GM06990 (cell line): ENCODE measurements around the gene SLC25A47.

Source experiments
- DNase-seq: peaks from one replicate; pipeline ENCODE4 v3.0.0-alpha.2; 2011; ENCODE audit not compliant: insufficient read length; ENCODE audit errors: extremely low read depth
- H3K27me3 ChIP-seq: replicated peaks from 2 replicates; pipeline ENCODE4 v1.6.0; 2011; ENCODE audit warnings: low read length; ENCODE audit not compliant: control insufficient read depth, insufficient read depth
- H3K36me3 ChIP-seq: 2 replicates; pipeline ENCODE4 v1.5.1; 2011; ENCODE audit warnings: low read length; ENCODE audit not compliant: control insufficient read depth, insufficient read depth
- H3K4me3 ChIP-seq: replicated peaks from 2 replicates; pipeline ENCODE4 v1.5.1; 2011; ENCODE audit warnings: low read depth, mild to moderate bottlenecking, control low read depth, low read length
- TF ChIP-seq, protein P1 (sequence below): IDR thresholded peaks from 2 replicates; pipeline ENCODE4 v1.5.1; 2011; ENCODE audit warnings: low read length, control low read depth, mild to moderate bottlenecking, inconsistent platforms; ENCODE audit not compliant: insufficient read depth, poor library complexity, severe bottlenecking

The SLC25A47 gene

DNA sequence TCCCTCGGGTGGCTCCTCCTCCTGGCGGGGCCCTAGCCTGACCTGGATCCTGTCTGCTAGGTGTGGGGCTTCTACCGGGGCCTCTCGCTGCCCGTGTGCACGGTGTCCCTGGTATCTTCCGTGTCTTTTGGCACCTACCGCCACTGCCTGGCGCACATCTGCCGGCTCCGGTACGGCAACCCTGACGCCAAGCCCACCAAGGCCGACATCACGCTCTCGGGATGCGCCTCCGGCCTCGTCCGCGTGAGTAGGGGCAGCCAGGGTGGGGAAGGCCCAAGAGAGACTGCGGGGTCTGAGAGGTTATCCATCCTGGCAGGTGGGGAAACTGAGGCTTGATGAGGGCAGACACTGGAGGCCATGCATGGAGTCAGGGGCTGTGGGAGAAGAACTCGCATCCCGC is 4.0 kb downstream of the SLC25A47 start:
- no peak overlapping the region for H3K4me3 ChIP-seq
- peaks cover 2% of the 10 kb centered on the region; the same call in 1 of the 2 replicates for H3K36me3 ChIP-seq
- DNase-seq = no peak
- TF ChIP-seq, protein P1, sequence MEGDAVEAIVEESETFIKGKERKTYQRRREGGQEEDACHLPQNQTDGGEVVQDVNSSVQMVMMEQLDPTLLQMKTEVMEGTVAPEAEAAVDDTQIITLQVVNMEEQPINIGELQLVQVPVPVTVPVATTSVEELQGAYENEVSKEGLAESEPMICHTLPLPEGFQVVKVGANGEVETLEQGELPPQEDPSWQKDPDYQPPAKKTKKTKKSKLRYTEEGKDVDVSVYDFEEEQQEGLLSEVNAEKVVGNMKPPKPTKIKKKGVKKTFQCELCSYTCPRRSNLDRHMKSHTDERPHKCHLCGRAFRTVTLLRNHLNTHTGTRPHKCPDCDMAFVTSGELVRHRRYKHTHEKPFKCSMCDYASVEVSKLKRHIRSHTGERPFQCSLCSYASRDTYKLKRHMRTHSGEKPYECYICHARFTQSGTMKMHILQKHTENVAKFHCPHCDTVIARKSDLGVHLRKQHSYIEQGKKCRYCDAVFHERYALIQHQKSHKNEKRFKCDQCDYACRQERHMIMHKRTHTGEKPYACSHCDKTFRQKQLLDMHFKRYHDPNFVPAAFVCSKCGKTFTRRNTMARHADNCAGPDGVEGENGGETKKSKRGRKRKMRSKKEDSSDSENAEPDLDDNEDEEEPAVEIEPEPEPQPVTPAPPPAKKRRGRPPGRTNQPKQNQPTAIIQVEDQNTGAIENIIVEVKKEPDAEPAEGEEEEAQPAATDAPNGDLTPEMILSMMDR = no peak
- no peaks in the 10 kb centered on the region; the same call in 1 of the 2 replicates for H3K27me3 ChIP-seq

DNA sequence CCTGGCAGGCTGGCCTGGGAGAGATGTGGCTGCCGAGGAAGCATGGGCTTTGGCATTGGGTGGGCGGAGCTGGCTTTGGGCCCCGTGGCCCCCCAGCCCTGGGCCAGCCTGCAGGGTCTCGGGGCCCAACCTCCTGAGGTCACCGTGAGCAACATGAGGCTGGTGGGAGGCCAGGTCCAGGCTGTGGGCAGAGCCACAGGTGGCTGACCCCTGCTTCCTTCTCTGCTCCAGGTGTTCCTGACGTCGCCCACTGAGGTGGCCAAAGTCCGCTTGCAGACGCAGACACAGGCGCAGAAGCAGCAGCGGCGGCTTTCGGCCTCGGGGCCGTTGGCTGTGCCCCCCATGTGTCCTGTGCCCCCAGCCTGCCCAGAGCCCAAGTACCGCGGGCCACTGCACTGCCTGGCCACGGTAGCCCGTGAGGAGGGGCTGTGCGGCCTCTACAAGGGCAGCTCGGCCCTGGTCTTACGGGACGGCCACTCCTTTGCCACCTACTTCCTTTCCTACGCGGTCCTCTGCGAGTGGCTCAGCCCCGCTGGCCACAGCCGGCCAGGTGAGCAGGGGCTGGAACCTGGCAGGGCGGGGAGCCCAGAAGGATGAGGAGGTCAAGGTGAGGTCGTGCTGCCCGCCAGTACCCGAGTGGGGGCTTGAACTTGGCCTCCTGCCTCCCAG is 5.5 kb downstream of the SLC25A47 start:
- Histone ChIP-seq H3K27me3 (no peaks in the 10 kb centered on the region; the same call in 1 of the 2 replicates), H3K36me3 (peaks cover 8% of the 10 kb centered on the region), H3K4me3 (no peak overlapping the region)
- TF ChIP-seq, protein P1 = no peak
- DNase-seq = no peak

DNA sequence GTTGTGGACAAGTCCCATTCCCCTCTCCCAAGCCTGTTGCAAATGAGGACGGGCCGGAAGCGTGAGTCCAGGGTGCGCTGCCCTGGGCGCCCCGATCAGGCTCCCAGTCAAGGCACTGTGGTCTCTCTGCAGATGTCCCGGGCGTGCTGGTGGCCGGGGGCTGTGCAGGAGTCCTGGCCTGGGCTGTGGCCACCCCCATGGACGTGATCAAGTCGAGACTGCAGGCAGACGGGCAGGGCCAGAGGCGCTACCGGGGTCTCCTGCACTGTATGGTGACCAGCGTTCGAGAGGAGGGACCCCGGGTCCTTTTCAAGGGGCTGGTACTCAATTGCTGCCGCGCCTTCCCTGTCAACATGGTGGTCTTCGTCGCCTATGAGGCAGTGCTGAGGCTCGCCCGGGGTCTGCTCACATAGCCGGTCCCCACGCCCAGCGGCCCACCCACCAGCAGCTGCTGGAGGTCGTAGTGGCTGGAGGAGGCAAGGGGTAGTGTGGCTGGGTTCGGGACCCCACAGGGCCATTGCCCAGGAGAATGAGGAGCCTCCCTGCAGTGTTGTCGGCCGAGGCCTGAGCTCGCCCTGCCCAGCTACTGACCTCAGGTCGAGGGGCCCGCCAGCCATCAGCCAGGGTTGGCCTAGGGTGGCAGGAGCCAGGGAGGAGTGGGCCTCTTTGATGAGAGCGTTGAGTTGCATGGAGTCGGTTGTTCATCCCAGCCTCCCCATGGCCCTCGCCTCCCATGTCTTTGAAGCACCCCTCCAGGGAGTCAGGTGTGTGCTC is 6.3 kb downstream of the SLC25A47 start:
- TF ChIP-seq, protein P1 = no peak
- H3K4me3 ChIP-seq = no peak overlapping the region
- H3K27me3 ChIP-seq = no peaks in the 10 kb centered on the region; the same call in 1 of the 2 replicates
- DNase-seq = no peak
- H3K36me3 ChIP-seq = peaks cover 13% of the 10 kb centered on the region

DNA sequence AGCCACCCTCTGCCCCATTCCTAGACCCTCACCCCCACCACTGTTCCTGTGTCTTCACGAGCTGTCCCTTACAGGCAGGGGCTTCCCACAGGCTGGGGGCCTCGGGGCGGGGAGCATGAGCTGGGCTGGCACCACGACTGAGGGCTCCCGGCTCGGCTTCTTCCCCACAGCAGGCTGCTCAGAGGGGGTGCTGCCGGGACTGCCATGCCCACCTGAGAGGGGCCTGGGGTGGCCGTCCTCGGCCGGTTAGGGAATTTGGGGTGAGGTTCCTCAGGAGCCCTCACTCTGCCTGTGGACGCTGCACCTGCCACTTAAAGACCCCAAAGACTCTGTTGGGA is 6.8 kb downstream of the SLC25A47 start:
- no peaks in the 10 kb centered on the region; the same call in 1 of the 2 replicates for H3K27me3 ChIP-seq
- H3K4me3 ChIP-seq = no peak overlapping the region
- no peak for DNase-seq
- peaks cover 18% of the 10 kb centered on the region for H3K36me3 ChIP-seq
- TF ChIP-seq, protein P1 = no peak

DNA sequence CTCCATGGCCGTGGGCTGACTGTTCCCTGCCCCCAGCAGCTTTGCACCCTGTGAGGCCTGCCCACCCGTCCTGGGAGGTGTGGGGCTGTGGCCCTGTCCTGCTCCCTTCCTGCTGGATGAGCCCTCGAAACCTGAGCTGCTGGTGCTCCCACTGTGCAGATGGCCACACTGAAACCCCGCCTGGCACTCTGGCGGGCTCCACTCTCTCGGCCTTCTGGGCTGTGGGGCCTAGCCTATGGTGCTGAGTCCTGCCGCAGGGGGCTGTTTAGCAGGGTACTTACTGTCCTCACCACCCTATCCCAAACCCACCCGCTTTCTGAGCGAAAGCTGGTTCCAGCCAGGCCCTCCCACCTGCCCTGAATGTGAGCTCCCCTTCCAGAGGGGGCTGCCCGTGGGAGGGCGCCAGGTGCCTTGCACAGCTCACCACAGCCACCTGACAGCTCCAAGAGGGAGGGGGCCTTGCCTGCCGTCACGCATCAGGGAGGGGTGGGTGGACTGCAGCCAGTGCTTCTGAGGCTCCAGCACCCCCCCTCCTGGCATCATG is 7.3 kb downstream of the SLC25A47 start:
- no peaks in the 10 kb centered on the region for H3K27me3 ChIP-seq
- TF ChIP-seq, protein P1 = no peak

More for the DNA sequence above, 7.3 kb downstream of the SLC25A47 start:
- no peak for DNase-seq
- Histone ChIP-seq H3K4me3 (no peak overlapping the region), H3K36me3 (peaks cover 19% of the 10 kb centered on the region)
